Measurements from ENCODE around the gene GNG12. TPM values are rescaled to one million over a fixed set of nuclear protein-coding genes. Genes with fewer than 3 reads are reported as not detected.

Gene GNG12
- polyA plus RNA-seq, 4 donors = 52.8 to 162 (median 126) TPM

DNA sequence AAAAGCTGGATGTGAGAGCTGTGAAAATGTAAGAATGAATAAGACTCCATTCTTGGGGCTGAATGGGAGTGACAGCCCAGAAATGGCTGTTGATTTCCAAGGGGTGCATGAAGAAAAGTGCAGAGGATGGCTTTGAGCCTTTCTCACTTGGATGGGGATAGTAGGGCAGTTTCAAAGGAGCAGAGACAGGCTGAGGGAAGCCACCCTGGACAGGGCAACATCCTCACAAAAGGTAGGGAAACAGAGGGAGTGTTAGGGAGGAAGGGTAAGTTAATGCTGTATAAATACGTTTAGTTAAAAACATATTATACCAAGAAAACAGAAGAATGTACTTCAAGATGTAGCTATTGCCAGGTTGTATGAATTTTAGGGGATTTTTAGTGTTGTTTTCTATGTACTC is 110.1 kb downstream of the GNG12 start:
- no peaks in the 10 kb centered on the region for H3K9me3 ChIP-seq (ENCODE audit: control insufficient read depth in 2 of 2, insufficient read depth in 1 of 2, low read depth in 1 of 2, low read length in 1 of 2)
- no peak overlapping the region for H3K27ac ChIP-seq (ENCODE audit: low read depth in 1 of 3, low read length in 2 of 3)
- WGBS, 3 donors = 54 to 70% (median 63%) methylated on average over 1 of the region's 1 CpG
- H3K4me3 ChIP-seq (ENCODE audit: low read depth in 1 of 3, low read length in 3 of 3) = no peak overlapping the region
- peaks cover 7 to 16% (median 15%) of the 10 kb centered on the region in 3 donors for H3K4me1 ChIP-seq (ENCODE audit: control insufficient read depth in 3 of 3, insufficient read depth in 2 of 3, low read depth in 1 of 3, low read length in 2 of 3)
- no peaks in the 10 kb centered on the region for H3K27me3 ChIP-seq (ENCODE audit: control insufficient read depth in 3 of 3, insufficient read depth in 3 of 3, low read length in 3 of 3)
- peaks cover 0 to 5% (median 4%) of the 10 kb centered on the region in 3 donors for H3K36me3 ChIP-seq (ENCODE audit: control insufficient read depth in 3 of 3, insufficient read depth in 2 of 3, low read depth in 1 of 3, low read length in 3 of 3)
- FAIRE-seq (no peak), DNase-seq (no peak)

DNA sequence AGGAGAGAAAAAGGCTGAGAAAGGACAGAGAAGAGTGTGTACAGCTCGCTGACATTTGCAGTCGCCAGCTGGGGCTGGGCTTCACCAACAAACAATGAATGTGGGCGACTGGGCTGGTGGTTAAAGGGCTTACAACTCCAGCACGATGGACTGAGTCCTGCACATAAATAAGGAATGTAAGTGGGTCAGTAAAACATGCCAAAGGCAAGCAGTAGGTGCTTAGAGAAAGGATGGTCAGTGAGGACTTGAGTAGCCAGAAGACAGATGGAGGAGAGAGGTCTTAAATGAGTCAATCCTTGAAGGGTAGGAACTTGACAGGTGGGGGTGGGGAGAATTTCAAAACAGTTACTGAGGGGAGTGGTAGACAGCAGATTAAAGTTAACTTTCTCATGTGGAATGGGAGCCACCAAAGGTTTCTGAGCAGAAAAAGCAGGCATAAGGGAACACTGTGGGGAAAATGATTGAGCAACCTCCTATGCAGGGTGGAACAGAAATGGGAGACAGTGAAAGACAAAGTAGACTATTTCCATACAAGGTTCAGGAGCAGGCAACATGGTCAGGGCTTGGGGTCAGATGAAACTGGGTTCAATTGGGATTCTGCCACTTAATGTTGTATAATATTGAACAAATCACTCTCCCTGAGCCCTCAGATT is 110.8 kb downstream of the GNG12 start:
- Histone ChIP-seq H3K27me3 (ENCODE audit: control insufficient read depth in 3 of 3, insufficient read depth in 3 of 3, low read length in 3 of 3) (no peaks in the 10 kb centered on the region), H3K4me1 (ENCODE audit: control insufficient read depth in 3 of 3, insufficient read depth in 2 of 3, low read depth in 1 of 3, low read length in 2 of 3) (peaks cover 7 to 16% (median 15%) of the 10 kb centered on the region in 3 donors), H3K9me3 (ENCODE audit: control insufficient read depth in 2 of 2, insufficient read depth in 1 of 2, low read depth in 1 of 2, low read length in 1 of 2) (no peaks in the 10 kb centered on the region), H3K36me3 (ENCODE audit: control insufficient read depth in 3 of 3, insufficient read depth in 2 of 3, low read depth in 1 of 3, low read length in 3 of 3) (peaks cover 0 to 5% (median 4%) of the 10 kb centered on the region in 3 donors), H3K27ac (ENCODE audit: low read depth in 1 of 3, low read length in 2 of 3) (no peak overlapping the region), H3K4me3 (ENCODE audit: low read depth in 1 of 3, low read length in 3 of 3) (no peak overlapping the region)
- DNase-seq = no peak
- WGBS, 3 donors = 78 to 81% (median 80%) methylated on average over 4 of the region's 4 CpGs
- FAIRE-seq = no peak

DNA sequence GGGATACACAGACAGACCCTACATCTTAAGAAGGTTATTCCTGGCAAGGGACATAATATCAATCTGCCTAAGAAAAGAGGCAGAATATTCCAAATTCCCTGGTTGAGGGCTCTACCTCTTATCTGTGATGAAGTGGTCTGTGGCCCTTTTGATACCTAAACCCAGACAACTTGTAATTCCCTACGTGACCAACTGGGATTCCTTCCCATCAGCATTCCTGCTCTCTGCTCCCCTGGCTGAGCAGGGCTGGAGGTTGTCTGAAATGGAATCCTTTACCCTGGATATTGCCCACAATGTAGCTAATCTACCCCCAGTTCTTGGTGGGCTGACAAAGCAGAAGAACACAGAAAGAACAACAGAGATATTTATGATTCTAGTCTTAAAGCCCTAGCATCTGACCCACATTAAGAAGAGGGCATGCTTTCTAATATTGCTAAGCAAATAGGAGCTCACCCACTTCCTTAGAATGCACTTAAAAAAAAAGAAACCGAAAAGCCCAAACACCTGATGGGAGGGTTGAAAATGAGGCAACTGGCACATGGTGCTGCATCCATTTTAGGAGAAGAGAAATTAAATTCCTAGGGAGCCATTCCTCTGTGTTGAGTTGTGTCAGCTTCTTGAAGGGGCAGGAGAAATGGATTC is 111.5 kb downstream of the GNG12 start:
- DNase-seq (no peak), FAIRE-seq (no peak)
- Histone ChIP-seq H3K4me1 (ENCODE audit: control insufficient read depth in 3 of 3, insufficient read depth in 2 of 3, low read depth in 1 of 3, low read length in 2 of 3) (peaks cover 7 to 16% (median 15%) of the 10 kb centered on the region in 3 donors), H3K27me3 (ENCODE audit: control insufficient read depth in 3 of 3, insufficient read depth in 3 of 3, low read length in 3 of 3) (no peaks in the 10 kb centered on the region), H3K27ac (ENCODE audit: low read depth in 1 of 3, low read length in 2 of 3) (no peak overlapping the region), H3K4me3 (ENCODE audit: low read depth in 1 of 3, low read length in 3 of 3) (no peak overlapping the region), H3K9me3 (ENCODE audit: control insufficient read depth in 2 of 2, insufficient read depth in 1 of 2, low read depth in 1 of 2, low read length in 1 of 2) (no peaks in the 10 kb centered on the region), H3K36me3 (ENCODE audit: control insufficient read depth in 3 of 3, insufficient read depth in 2 of 3, low read depth in 1 of 3, low read length in 3 of 3) (peaks cover 0 to 5% (median 4%) of the 10 kb centered on the region in 3 donors)
- 78 to 87% (median 87%) methylated on average over 2 of the region's 2 CpGs for WGBS, 3 donors

DNA sequence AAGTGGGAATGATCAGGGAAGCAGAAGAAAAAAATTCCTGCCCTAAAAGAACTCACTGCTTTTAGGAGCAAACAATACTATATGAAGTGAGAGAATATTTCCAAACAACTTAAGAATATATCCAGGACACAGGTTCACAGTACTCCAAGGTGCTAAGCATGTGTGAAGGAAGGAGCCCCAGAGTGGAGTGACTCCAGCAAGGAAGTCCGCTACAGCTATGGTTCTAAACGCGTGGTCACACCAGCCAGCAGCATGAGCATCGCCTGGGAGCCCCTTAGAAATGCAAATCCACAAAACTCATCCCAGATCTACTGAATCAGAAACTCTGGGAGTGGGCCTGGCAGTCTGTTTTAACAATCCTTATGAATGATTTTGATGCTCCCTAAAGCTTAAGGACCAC is 112.2 kb downstream of the GNG12 start:
- H3K27me3 ChIP-seq (ENCODE audit: control insufficient read depth in 3 of 3, insufficient read depth in 3 of 3, low read length in 3 of 3) = no peaks in the 10 kb centered on the region
- DNase-seq (no peak), FAIRE-seq (no peak)
- no peaks in the 10 kb centered on the region for H3K9me3 ChIP-seq (ENCODE audit: control insufficient read depth in 2 of 2, insufficient read depth in 1 of 2, low read depth in 1 of 2, low read length in 1 of 2)
- 93 to 98% (median 95%) methylated on average over 4 of the region's 4 CpGs for WGBS, 3 donors
- H3K4me1 ChIP-seq (ENCODE audit: control insufficient read depth in 3 of 3, insufficient read depth in 2 of 3, low read depth in 1 of 3, low read length in 2 of 3) = peaks cover 11 to 21% (median 17%) of the 10 kb centered on the region in 3 donors
- H3K27ac ChIP-seq (ENCODE audit: low read depth in 1 of 3, low read length in 2 of 3) = no peak overlapping the region
- no peak overlapping the region for H3K4me3 ChIP-seq (ENCODE audit: low read depth in 1 of 3, low read length in 3 of 3)
- H3K36me3 ChIP-seq (ENCODE audit: control insufficient read depth in 3 of 3, insufficient read depth in 2 of 3, low read depth in 1 of 3, low read length in 3 of 3) = peaks cover 0 to 5% (median 4%) of the 10 kb centered on the region in 3 donors

DNA sequence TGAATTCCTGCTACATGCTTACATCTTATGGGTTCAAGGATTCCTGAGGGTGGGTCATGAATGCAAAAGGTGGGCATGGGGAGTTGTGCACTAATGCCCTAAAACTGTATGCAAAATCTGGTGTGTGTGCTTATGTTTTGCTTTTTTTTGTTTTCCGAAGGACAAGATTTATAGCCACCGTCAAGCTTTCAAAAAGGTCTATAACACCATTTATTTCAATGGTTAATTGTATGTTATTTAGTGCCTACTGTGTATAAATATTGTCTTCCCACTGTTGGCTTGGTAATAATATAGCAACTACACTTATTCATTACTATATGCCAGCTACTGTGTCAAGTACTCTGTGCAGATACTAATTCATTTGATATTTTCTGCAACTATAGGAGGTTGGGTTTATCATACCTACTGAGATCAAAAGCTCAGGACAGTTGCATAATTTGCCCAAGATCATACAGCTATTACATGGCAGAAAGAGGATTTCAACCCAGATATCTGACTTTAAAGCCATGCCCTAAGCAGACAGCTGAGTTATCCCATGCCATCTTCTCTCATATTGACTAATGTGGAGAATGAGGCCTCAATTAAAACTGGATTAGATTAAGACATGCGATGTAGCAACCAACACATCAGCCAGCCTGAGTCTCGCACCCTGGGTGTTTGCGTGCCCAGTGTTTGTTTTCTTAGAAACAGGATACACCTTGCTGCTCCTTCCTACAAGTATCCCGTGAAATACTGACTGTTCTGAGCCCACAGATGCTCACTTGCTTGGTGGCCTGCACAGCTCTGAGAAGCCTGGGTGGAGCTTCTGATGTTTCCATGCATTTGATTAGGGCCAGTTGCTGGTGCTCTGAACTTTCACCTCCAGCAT is 113.7 kb downstream of the GNG12 start:
- WGBS, 3 donors = 85 to 90% (median 87%) methylated on average over 6 of the region's 6 CpGs
- H3K27me3 ChIP-seq (ENCODE audit: control insufficient read depth in 3 of 3, insufficient read depth in 3 of 3, low read length in 3 of 3) = no peaks in the 10 kb centered on the region
- no peak overlapping the region for H3K27ac ChIP-seq (ENCODE audit: low read depth in 1 of 3, low read length in 2 of 3)
- FAIRE-seq (no peak), DNase-seq (no peak)
- no peaks in the 10 kb centered on the region for H3K9me3 ChIP-seq (ENCODE audit: control insufficient read depth in 2 of 2, insufficient read depth in 1 of 2, low read depth in 1 of 2, low read length in 1 of 2)
- H3K4me1 ChIP-seq (ENCODE audit: control insufficient read depth in 3 of 3, insufficient read depth in 2 of 3, low read depth in 1 of 3, low read length in 2 of 3) = peaks cover 10 to 17% (median 16%) of the 10 kb centered on the region in 3 donors
- no peak overlapping the region for H3K4me3 ChIP-seq (ENCODE audit: low read depth in 1 of 3, low read length in 3 of 3)
- H3K36me3 ChIP-seq (ENCODE audit: control insufficient read depth in 3 of 3, insufficient read depth in 2 of 3, low read depth in 1 of 3, low read length in 3 of 3) = peaks cover 0 to 13% (median 4%) of the 10 kb centered on the region in 3 donors

DNA sequence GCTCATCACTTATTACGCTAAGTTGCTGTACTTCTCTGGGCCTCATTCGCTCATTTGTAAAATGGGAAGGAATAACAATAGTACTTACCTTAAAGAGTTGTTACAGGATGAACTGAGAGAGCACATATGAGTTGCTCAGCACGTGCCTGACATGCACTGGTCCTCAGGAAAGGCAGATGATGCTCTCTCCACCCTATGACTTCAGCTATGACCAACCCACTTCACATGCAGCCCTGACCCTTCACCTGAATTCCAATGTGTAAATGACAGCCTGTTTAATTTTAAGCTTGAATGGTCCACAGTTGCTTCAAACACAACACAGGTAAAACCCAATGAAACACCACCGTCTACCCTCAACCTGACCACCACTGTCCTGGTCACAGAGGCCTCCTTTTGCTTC is 115.4 kb downstream of the GNG12 start:
- no peaks in the 10 kb centered on the region for H3K9me3 ChIP-seq (ENCODE audit: control insufficient read depth in 2 of 2, insufficient read depth in 1 of 2, low read depth in 1 of 2, low read length in 1 of 2)
- 75 to 88% (median 83%) methylated on average over 4 of the region's 4 CpGs for WGBS, 3 donors
- FAIRE-seq = no peak
- no peak overlapping the region for H3K27ac ChIP-seq (ENCODE audit: low read depth in 1 of 3, low read length in 2 of 3)
- no peak overlapping the region for H3K4me3 ChIP-seq (ENCODE audit: low read depth in 1 of 3, low read length in 3 of 3)
- DNase-seq = peak; percentile 39 to 51
- no peaks in the 10 kb centered on the region for H3K27me3 ChIP-seq (ENCODE audit: control insufficient read depth in 3 of 3, insufficient read depth in 3 of 3, low read length in 3 of 3)
- H3K4me1 ChIP-seq (ENCODE audit: control insufficient read depth in 3 of 3, insufficient read depth in 2 of 3, low read depth in 1 of 3, low read length in 2 of 3) = peaks cover 7 to 23% (median 9%) of the 10 kb centered on the region in 3 donors
- H3K36me3 ChIP-seq (ENCODE audit: control insufficient read depth in 3 of 3, insufficient read depth in 2 of 3, low read depth in 1 of 3, low read length in 3 of 3) = peaks cover 0 to 13% (median 4%) of the 10 kb centered on the region in 3 donors

DNA sequence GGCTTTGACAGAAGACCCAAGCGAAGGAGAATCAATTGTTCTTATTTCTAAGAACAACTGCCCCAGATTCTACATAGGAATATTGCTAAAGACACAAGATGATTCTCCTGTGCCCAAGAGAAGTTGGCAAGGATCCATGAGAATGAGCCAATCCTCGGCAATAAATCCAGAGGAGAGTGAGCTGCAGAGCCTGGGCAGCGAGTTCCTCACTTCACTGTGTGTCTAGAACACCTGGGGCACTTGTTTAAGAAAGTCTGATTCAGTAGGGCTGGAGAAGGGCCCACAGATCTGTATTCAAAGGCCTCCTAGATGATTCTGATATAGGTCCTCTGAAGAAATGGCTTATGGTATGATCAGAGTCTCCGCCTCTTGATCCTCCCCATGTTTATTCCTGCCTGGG is 116.5 kb downstream of the GNG12 start:
- Histone ChIP-seq H3K27ac (ENCODE audit: low read depth in 1 of 3, low read length in 2 of 3) (peak overlapping the region in 1 of 3 donors; percentile 60), H3K36me3 (ENCODE audit: control insufficient read depth in 3 of 3, insufficient read depth in 2 of 3, low read depth in 1 of 3, low read length in 3 of 3) (peaks cover 0 to 17% (median 0%) of the 10 kb centered on the region in 3 donors), H3K4me1 (ENCODE audit: control insufficient read depth in 3 of 3, insufficient read depth in 2 of 3, low read depth in 1 of 3, low read length in 2 of 3) (peaks cover 5 to 29% (median 10%) of the 10 kb centered on the region in 3 donors), H3K9me3 (ENCODE audit: control insufficient read depth in 2 of 2, insufficient read depth in 1 of 2, low read depth in 1 of 2, low read length in 1 of 2) (no peaks in the 10 kb centered on the region), H3K4me3 (ENCODE audit: low read depth in 1 of 3, low read length in 3 of 3) (no peak overlapping the region), H3K27me3 (ENCODE audit: control insufficient read depth in 3 of 3, insufficient read depth in 3 of 3, low read length in 3 of 3) (no peaks in the 10 kb centered on the region)
- peak; percentile 56 to 86 for DNase-seq
- FAIRE-seq = no peak
- WGBS, 3 donors = 37 to 58% (median 40%) methylated on average over 4 of the region's 4 CpGs

DNA sequence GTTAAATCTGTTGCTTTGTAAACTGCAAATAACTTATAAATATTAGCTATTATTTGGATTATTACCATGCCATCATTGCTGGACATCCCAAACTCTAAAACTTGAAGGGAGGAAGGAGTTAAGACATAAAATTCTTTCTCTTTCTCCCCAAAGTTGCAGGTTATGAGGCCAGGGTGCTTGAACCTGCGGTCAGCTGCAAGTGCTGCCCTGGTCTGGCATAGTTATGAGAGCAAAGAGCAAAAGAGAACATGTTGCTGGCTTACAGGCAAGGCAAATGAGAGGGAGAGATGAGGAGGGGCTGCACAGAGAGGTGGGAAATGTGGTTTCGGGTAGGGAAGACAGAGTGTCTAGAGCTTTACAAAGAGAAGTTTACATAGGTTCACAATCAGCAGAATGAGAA is 117.4 kb downstream of the GNG12 start:
- no peak overlapping the region for H3K27ac ChIP-seq (ENCODE audit: low read depth in 1 of 3, low read length in 2 of 3)
- 87 to 91% (median 89%) methylated on average over 2 of the region's 2 CpGs for WGBS, 3 donors

More for the DNA sequence above, 117.4 kb downstream of the GNG12 start:
- H3K4me3 ChIP-seq (ENCODE audit: low read depth in 1 of 3, low read length in 3 of 3) = no peak overlapping the region
- no peak for DNase-seq
- FAIRE-seq = no peak
- H3K9me3 ChIP-seq (ENCODE audit: control insufficient read depth in 2 of 2, insufficient read depth in 1 of 2, low read depth in 1 of 2, low read length in 1 of 2) = no peaks in the 10 kb centered on the region
- H3K4me1 ChIP-seq (ENCODE audit: control insufficient read depth in 3 of 3, insufficient read depth in 2 of 3, low read depth in 1 of 3, low read length in 2 of 3) = peaks cover 5 to 39% (median 15%) of the 10 kb centered on the region in 3 donors
- no peaks in the 10 kb centered on the region for H3K27me3 ChIP-seq (ENCODE audit: control insufficient read depth in 3 of 3, insufficient read depth in 3 of 3, low read length in 3 of 3)
- peaks cover 0 to 18% (median 0%) of the 10 kb centered on the region in 3 donors for H3K36me3 ChIP-seq (ENCODE audit: control insufficient read depth in 3 of 3, insufficient read depth in 2 of 3, low read depth in 1 of 3, low read length in 3 of 3)
